Stimulated activated naive B cell treated with anti-CD40 and anti-IgM and Interleukin-4, amounts not matched to agents 10 μg/mL and 1 μg/mL and 100 μg/mL, for 72 hours (primary cell): Measurements from ENCODE around the gene UTP14A.

Source experiments
- ATAC-seq, 2 donors: fragments of 150-1000 bp; cut with Tn5 transposase; replicated peaks; 2 replicates each; pipeline ENCODE4 v1.10.0; 2021; ENCODE audit warnings: moderate library complexity in 1 of 2
- DNase-seq: peaks from one replicate; pipeline ENCODE4 v3.0.0; 2021
- H3K27ac Mint-ChIP-seq: one replicate; pipeline ENCODE4 v1.8.0; 2022; ENCODE audit warnings: mild to moderate bottlenecking, mixed read lengths
- H3K27me3 Mint-ChIP-seq, 2 donors: one replicate each; pipeline ENCODE4 v1.8.0; 2022; ENCODE audit warnings: mixed read lengths in 2 of 2
- H3K36me3 Mint-ChIP-seq, 2 donors: one replicate each; pipeline ENCODE4 v1.8.0; 2022; ENCODE audit warnings: mixed read lengths in 2 of 2, mild to moderate bottlenecking in 1 of 2
- H3K4me1 Mint-ChIP-seq, 2 donors: one replicate each; pipeline ENCODE4 v1.8.0; 2022; ENCODE audit warnings: mixed read lengths in 2 of 2, mild to moderate bottlenecking in 1 of 2
- H3K4me3 Mint-ChIP-seq, 2 donors: one replicate each; pipeline ENCODE4 v1.8.0; 2022; ENCODE audit warnings: mild to moderate bottlenecking in 2 of 2, mixed read lengths in 2 of 2, moderate library complexity in 1 of 2
- H3K9me3 Mint-ChIP-seq, 2 donors: one replicate each; pipeline ENCODE4 v1.8.0; 2022; ENCODE audit warnings: mixed read lengths in 2 of 2, mild to moderate bottlenecking in 1 of 2

Gene UTP14A

DNA sequence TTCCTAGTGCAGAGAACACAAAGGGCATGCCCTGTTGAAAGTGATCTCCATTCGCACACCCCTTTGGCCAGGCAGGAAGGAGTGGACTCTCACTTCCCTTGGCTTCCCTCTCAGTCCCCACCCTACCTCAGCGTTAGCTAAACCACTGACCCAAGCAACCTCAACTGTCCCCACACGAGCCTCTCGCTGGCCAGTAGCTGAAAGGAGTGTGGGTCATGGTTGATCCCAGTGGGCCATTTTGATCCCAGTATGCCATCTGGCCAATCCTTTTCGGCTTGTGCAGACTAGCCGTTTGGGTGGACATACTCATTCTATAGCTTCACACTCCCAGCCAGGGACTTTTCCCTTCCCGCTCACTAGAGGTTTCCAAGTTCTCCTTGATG, 52.1 kb downstream of the UTP14A start:
- DNase-seq: no peak
- Mint-ChIP-seq H3K4me3 (peak overlapping the region; percentile 77 to 79), H3K36me3 (no peaks in the 10 kb centered on the region), H3K27me3 (no peaks in the 10 kb centered on the region), H3K9me3 (no peaks in the 10 kb centered on the region), H3K4me1 (peaks cover 11 to 25% of the 10 kb centered on the region in 2 donors), H3K27ac (peak overlapping the region; percentile 88)
- ATAC-seq: no peak

DNA sequence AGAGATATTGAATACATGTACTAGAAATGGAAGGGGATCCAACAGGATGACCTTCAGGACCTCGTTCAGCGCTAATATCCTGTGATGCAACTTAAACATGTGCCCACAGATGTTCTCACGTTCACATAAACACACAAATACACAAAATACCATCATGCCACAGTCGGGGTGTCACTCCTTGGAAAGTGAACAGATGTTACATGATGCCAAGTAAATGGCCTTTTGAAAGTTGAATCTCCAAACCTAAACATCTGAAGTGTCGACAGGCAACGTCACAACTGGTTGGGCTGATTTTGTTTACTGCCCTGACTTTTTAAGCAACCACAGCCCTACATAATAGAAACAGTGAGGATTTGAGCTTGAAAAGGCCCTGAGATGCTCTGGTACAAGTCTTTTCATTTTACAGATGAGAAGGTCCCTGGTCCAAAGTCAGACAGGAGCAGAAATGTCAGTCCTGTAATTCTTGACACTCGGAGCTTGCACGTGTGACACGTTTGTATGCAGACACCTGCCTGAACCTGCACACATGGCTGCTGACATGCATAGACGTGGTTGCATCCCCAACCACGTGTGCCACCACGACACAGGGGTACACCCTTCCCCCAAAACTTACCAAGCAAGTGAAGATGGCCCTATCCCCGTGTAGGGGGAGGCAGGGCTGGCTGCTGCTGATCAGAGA, 53.0 kb downstream of the UTP14A start:
- Mint-ChIP-seq H3K27me3 (no peaks in the 10 kb centered on the region), H3K9me3 (no peaks in the 10 kb centered on the region), H3K36me3 (no peaks in the 10 kb centered on the region), H3K27ac (no peak overlapping the region), H3K4me3 (no peak overlapping the region), H3K4me1 (peaks cover 11 to 25% of the 10 kb centered on the region in 2 donors)
- ATAC-seq: no peak
- no peak for DNase-seq

- Mint-ChIP-seq H3K4me3 (no peak overlapping the region), H3K27ac (no peak overlapping the region), H3K9me3 (no peaks in the 10 kb centered on the region), H3K36me3 (no peaks in the 10 kb centered on the region), H3K4me1 (peaks cover 11 to 25% of the 10 kb centered on the region in 2 donors), H3K27me3 (no peaks in the 10 kb centered on the region)
- DNase-seq (no peak), ATAC-seq (no peak)
Measured at GRCh38 chrX:129959493-129959832, 53.5 kb downstream of the UTP14A start.

DNA sequence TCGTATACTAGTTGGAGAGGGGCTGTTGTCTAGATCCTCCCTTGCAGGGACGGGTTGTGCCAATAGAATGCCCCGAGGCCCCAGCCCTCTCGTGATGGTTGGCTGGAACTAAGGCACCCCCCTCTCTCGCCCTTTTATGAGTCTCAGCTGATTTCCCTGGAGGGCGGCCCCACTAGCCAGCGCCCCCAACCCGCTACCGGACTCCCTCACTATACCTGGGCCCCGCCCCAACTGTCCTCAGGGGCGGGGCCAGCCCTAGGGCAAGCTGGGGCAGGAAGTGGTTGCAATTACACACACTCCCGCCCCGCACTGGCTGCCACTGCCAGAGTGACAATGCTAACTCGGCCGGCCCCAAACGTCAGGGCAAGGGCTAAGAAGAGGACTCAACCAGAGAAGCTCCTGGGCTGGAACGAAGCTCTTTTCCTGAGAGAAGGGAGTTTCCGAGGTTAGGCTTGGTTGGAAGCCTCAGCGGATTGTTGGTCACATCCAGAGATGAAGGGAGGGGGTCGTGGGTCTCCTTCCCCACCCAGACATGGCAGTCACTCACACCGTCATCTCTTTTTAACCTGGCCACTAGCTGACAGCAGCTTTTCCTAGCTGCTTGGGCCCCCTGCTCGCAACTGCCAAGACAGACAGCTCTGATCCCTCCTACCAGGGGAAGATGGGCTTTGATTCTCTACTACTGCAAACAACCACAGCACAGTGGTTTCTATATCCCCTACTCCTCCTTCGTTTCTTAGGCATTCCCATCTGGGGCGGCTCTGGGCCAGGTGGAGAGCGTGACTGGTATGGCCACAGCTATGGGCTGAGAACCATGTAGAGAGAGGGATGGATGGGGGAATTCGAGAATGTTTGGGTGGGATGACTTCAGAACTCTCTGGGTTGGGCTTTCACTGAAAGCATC, 55.5 kb downstream of the UTP14A start:
- peak overlapping the region; percentile 87 for H3K27ac Mint-ChIP-seq
- peaks cover 11 to 25% of the 10 kb centered on the region in 2 donors for H3K4me1 Mint-ChIP-seq
- H3K36me3 Mint-ChIP-seq: no peaks in the 10 kb centered on the region
- ATAC-seq (peak; percentile 89 to 91), DNase-seq (peak; percentile 64)
- peak overlapping the region; percentile 37 to 81 for H3K4me3 Mint-ChIP-seq
- H3K9me3 Mint-ChIP-seq: no peaks in the 10 kb centered on the region
- no peaks in the 10 kb centered on the region for H3K27me3 Mint-ChIP-seq

DNA sequence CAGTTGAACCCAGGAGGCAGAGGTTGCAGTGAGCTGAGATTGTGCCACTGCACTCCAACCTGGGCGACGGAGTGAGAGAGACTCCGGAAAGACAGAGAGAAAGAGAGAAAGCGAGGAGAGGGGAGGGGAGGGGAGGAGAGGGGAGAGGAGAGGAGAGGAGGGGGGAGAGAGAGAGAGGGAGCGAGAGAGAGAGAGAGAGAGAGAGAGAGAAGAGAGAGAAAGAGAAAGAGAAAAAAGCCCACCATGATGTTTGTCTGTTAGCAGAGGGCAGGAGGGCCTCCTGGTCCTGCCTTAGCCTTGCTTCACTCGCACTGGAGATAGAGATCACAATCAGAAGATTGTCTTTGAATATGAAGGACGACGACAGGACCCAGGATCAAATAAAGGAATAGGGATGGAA, 57.8 kb downstream of the UTP14A start:
- ATAC-seq (no peak), DNase-seq (no peak)
- Mint-ChIP-seq H3K27me3 (no peaks in the 10 kb centered on the region), H3K9me3 (no peaks in the 10 kb centered on the region), H3K27ac (no peak overlapping the region), H3K4me1 (peaks cover 7 to 13% of the 10 kb centered on the region in 2 donors), H3K36me3 (no peaks in the 10 kb centered on the region), H3K4me3 (no peak overlapping the region)

- Mint-ChIP-seq H3K27ac (no peak overlapping the region), H3K27me3 (no peaks in the 10 kb centered on the region), H3K4me1 (peaks cover 7 to 13% of the 10 kb centered on the region in 2 donors), H3K9me3 (no peaks in the 10 kb centered on the region), H3K4me3 (no peak overlapping the region), H3K36me3 (no peaks in the 10 kb centered on the region)
- no peak for ATAC-seq
- no peak for DNase-seq
Measured at GRCh38 chrX:129965166-129965565, 59.2 kb downstream of the UTP14A start.

DNA sequence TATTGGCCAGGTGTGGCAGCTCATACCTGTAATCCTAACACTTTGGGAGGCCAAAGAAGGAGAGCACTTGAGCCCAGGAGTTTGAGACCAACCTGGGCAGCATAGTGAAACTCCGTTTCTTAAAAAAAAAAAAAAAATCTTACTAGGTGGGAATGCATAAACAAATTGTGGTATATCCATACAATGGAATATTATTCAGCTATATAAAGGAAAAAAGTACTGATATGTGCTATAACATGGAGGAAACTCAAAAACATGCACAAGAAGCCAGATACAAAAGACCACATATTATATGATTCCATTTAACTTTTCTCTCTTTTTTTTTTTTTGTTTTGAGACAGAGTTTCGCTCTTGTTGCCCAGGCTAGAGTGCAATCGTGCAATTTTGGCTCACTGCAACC, 63.0 kb downstream of the UTP14A start:
- H3K27ac Mint-ChIP-seq: no peak overlapping the region
- H3K9me3 Mint-ChIP-seq: no peaks in the 10 kb centered on the region
- ATAC-seq (no peak), DNase-seq (no peak)
- no peaks in the 10 kb centered on the region for H3K4me1 Mint-ChIP-seq
- peaks cover under 1 to 6% of the 10 kb centered on the region in 2 donors for H3K27me3 Mint-ChIP-seq
- H3K4me3 Mint-ChIP-seq: no peak overlapping the region
- H3K36me3 Mint-ChIP-seq: no peaks in the 10 kb centered on the region

GRCh38 chrX:129976441-129976840, 70.5 kb downstream of the UTP14A start:
- H3K4me1 Mint-ChIP-seq: peaks cover 0 to 2% of the 10 kb centered on the region in 2 donors
- H3K27ac Mint-ChIP-seq: no peak overlapping the region
- no peaks in the 10 kb centered on the region for H3K9me3 Mint-ChIP-seq
- no peak for DNase-seq
- H3K4me3 Mint-ChIP-seq: no peak overlapping the region
- no peaks in the 10 kb centered on the region for H3K36me3 Mint-ChIP-seq
- ATAC-seq: no peak
- H3K27me3 Mint-ChIP-seq: peaks cover 5 to 10% of the 10 kb centered on the region in 2 donors
